WERI-Rb-1 (cell line): ENCODE data around the gene ARG2.
A peak's percentile ranks its signal among the peaks of the same experiment; 100 is the strongest.

Experiments
- DNase-seq: peaks from one replicate; pipeline ENCODE4 v3.0.0-alpha.2; 2020
- H3K27ac ChIP-seq: fragments of 250-450 bp; sonication (Bioruptor Pico); 2 replicates; pipeline ENCODE4 v1.5.1; 2020; ENCODE audit warnings: mild to moderate bottlenecking, moderate library complexity
- H3K27me3 ChIP-seq: fragments of 250-450 bp; sonication (Bioruptor Pico); 2 replicates; pipeline ENCODE4 v1.5.1; 2021; ENCODE audit warnings: mild to moderate bottlenecking, low read depth, moderate library complexity; ENCODE audit not compliant: insufficient read depth, severe bottlenecking
- H3K36me3 ChIP-seq: fragments of 250-450 bp; sonication (Bioruptor Pico); 2 replicates; pipeline ENCODE4 v1.5.1; 2020; ENCODE audit warnings: mild to moderate bottlenecking, moderate library complexity
- H3K4me3 ChIP-seq: 2 replicates; pipeline ENCODE4 v1.5.1; 2011; ENCODE audit warnings: low read depth, mild to moderate bottlenecking, control low read depth, low read length
- H3K9me3 ChIP-seq: fragments of 250-450 bp; sonication (Bioruptor Pico); 2 replicates; pipeline ENCODE4 v1.5.1; 2021; ENCODE audit warnings: mild to moderate bottlenecking, moderate library complexity; ENCODE audit not compliant: severe bottlenecking
- CTCF ChIP-seq: IDR thresholded peaks from 2 replicates; pipeline ENCODE4 v1.5.1; 2011; ENCODE audit warnings: low read depth, mild to moderate bottlenecking, control low read depth, inconsistent platforms, low read length

ARG2 gene

DNA sequence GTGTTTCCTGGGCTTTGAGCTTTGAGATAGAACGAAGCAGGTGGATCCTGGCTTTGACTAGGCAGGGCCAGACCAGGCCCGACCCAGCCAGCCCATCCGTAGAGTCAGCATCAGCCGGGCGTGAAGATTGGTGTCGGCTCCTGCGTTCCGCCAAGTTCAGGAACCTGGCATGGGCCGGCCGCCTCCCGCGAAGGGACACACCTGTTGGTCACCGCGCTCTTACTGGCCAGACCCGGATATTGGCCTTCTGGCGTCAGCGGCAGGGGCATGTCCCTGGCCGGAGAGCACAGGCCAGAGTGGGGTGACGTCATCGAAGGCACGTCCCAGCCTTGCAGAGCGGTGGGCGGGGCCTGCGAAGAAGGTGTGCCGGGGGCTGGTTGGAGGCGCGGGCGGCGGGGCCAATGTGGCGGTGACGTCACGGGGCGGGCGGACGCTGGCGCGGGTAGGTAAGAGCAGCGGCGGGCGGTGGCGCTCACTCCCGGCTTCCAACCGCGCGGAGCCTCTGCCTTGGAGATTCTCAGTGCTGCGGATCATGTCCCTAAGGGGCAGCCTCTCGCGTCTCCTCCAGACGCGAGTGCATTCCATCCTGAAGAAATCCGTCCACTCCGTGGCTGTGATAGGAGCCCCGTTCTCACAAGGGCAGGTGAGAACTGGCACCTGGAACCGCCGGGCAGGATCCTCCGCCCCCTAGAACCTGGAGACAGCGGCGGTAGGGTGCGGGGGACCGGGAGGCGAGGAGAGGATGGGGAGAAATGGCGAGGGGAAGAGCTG lies at the start of gene ARG2:
TSS of gene ARG2 (plus strand) at position 475 of the 771 bp plus-strand sequence. CDS start at position 533, 58 bp downstream.
- H3K4me3 ChIP-seq: peak within 1 kb of the TSS; percentile 89
- peak; percentile 99 for DNase-seq
- H3K36me3 ChIP-seq: peaks cover 38% of the 10 kb centered on the region
- peak within 1 kb of the TSS; percentile 55 for H3K27ac ChIP-seq
- no peaks in the 10 kb centered on the region for H3K27me3 ChIP-seq
- TF ChIP-seq CTCF: peak; percentile 34
- no peaks in the 10 kb centered on the region for H3K9me3 ChIP-seq

DNA sequence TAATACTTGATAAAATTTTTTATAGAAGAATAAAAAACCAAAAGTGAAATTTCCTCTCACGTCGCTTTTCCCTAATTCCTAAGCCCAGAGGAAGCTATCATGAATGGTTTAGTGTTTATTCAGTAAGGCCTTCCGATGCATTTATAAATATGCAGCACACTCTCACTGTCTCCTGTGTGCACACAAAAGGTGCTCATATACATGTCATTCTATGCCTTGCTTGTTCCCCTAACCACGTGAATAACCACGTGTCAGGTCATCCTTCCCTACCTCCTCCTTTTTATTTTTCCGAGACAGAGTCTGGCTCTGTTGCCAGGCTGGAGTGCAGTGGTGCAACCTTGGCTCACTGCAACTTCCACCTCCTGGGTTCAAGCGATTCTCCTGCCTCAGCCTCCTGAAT lies 49.3 kb upstream of the ARG2 start:
- no peaks in the 10 kb centered on the region for H3K36me3 ChIP-seq

DNA sequence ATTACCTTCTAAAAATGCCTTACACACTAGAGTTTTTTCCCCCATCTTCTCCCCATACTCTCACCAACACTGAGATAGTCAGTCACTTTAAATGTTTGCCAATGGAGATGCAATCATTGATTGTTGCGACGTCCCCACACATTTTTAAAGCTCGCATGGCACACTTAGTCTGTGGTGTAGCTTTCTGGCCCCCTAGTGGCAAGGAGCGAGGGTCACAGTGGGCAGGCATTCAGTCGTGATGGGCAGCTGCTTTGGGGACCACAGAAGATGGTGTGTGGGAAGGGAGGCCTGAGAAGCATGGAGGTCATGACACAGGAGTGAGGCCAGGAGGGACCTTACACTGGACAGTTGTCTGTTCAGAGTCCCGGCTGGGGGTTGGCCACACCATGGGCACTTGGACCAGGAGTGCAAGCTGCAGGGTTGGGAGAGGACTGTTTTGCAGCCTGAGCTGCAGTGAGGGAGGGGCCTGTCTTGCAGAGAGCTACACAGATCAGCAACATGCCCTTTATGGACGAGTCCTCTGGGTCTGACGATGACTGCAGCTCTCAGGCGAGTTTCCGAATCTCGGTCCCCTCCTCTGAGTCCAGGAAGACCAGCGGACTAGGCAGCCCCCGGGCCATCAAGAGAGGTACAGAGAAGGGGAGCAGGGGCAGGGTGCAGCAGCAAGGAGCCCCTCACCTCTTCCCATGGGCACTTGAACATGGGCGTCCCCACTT lies 48.3 kb upstream of the ARG2 start:
- H3K4me3 ChIP-seq: no peak overlapping the region
- DNase-seq: peak; percentile 76
- no peaks in the 10 kb centered on the region for H3K36me3 ChIP-seq
- no peaks in the 10 kb centered on the region for H3K9me3 ChIP-seq
- peak; percentile 91 for TF ChIP-seq CTCF
- no peaks in the 10 kb centered on the region for H3K27me3 ChIP-seq
- no peak overlapping the region for H3K27ac ChIP-seq

More for the DNA sequence above, 49.3 kb upstream of the ARG2 start:
- DNase-seq: no peak
- no peak overlapping the region for H3K27ac ChIP-seq
- no peak overlapping the region for H3K4me3 ChIP-seq
- no peak for TF ChIP-seq CTCF
- no peaks in the 10 kb centered on the region for H3K9me3 ChIP-seq
- no peaks in the 10 kb centered on the region for H3K27me3 ChIP-seq

DNA sequence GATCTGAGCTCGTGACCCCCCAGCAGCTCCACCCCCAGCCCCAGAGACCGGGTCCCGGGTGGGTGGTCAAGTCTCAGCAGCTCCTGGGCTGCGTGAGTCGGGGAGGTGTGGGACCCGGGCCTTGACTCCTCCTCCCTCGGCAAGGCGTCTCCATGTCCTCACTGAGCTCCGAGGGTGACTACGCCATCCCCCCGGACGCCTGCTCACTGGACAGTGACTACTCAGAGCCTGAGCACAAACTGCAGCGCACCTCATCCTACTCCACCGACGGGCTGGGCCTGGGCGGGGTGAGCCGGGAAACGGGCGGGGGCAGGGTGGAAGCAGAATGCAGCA lies 47.8 kb upstream of the ARG2 start:
- no peaks in the 10 kb centered on the region for H3K27me3 ChIP-seq
- DNase-seq: no peak
- H3K4me3 ChIP-seq: no peak overlapping the region
- H3K36me3 ChIP-seq: no peaks in the 10 kb centered on the region
- no peaks in the 10 kb centered on the region for H3K9me3 ChIP-seq
- no peak for TF ChIP-seq CTCF
- H3K27ac ChIP-seq: no peak overlapping the region

- no peaks in the 10 kb centered on the region for H3K27me3 ChIP-seq
- H3K9me3 ChIP-seq: no peaks in the 10 kb centered on the region
- no peak for TF ChIP-seq CTCF
- no peaks in the 10 kb centered on the region for H3K36me3 ChIP-seq
- no peak overlapping the region for H3K27ac ChIP-seq
- no peak for DNase-seq
- H3K4me3 ChIP-seq: no peak overlapping the region
These were observed 47.1 kb upstream of the ARG2 start for GRCh38 chr14:67572608-67573007.
